DMS 273 treated with DMSO at 0.1 percent for 48 hours (cell line): Measurements from ENCODE around the gene RNF5.
A peak's percentile ranks its signal among the peaks of the same experiment; 100 is the strongest.
"Not testable (repeated sequence)": the region's sequence is repeated elsewhere in the genome, so short reads cannot be mapped to it uniquely, and the experiment has no call there.

Experiments used
- DNase-seq: peaks from one replicate; lab custom pipeline; 2025; lab: John Stamatoyannopoulos, UW

The RNF5 gene

GRCh38 chr6:32175711-32176475 is 2.3 kb upstream of the RNF5 start, which contains the start of gene AGPAT1:
Gene AGPAT1, minus strand, starts transcription at chr6:32176084. Its CDS starts 4,588 bp downstream, at chr6:32171496.
- peak; percentile 90 for DNase-seq

GRCh38 chr6:32176476-32177182 is 1.6 kb upstream of the RNF5 start:
- no peak for DNase-seq

- no peak for DNase-seq
Measured at GRCh38 chr6:32177183-32177787, 920 bp upstream of the RNF5 start.

- no peak for DNase-seq
Measured at GRCh38 chr6:32178547-32179440, 589 bp downstream of the RNF5 start.

GRCh38 chr6:32179766-32180405 is 1.7 kb downstream of the RNF5 start:
- DNase-seq, result no peak

GRCh38 chr6:32181148-32181702 is 3.0 kb downstream of the RNF5 start:
- no peak for DNase-seq

- DNase-seq, result no peak
Measured at GRCh38 chr6:32181915-32182529, 3.8 kb downstream of the RNF5 start.

GRCh38 chr6:32182555-32182981 is 4.4 kb downstream of the RNF5 start:
- no peak for DNase-seq

- DNase-seq, result no peak
Measured at GRCh38 chr6:32183030-32183429, 4.8 kb downstream of the RNF5 start.

- no peak for DNase-seq
Measured at GRCh38 chr6:32183483-32184083, 5.4 kb downstream of the RNF5 start.

- no peak for DNase-seq
Measured at GRCh38 chr6:32184084-32184640, 6.0 kb downstream of the RNF5 start, which contains the start of gene AGER. Gene AGER, minus strand, starts transcription at chr6:32184253. Its CDS starts 31 bp downstream, at chr6:32184222.

- DNase-seq, result not testable (repeated sequence)
Measured at GRCh38 chr6:32185681-32186131, 7.5 kb downstream of the RNF5 start.

- DNase-seq, result not testable (repeated sequence)
Measured at GRCh38 chr6:32186151-32186840, 8.1 kb downstream of the RNF5 start.

- no peak for DNase-seq
Measured at GRCh38 chr6:32187009-32187709, 9.0 kb downstream of the RNF5 start.

- DNase-seq, result not testable (repeated sequence)
Measured at GRCh38 chr6:32187725-32188380, 9.6 kb downstream of the RNF5 start.

- DNase-seq, result no peak
Measured at GRCh38 chr6:32188381-32189068, 10.3 kb downstream of the RNF5 start.

GRCh38 chr6:32189069-32189741 is 11.0 kb downstream of the RNF5 start:
- DNase-seq, result no peak
